Endothelial cell of umbilical vein (primary cell): ENCODE measurements around the gene CNPY3. TPM values are rescaled to one million over a fixed set of nuclear protein-coding genes. Genes with fewer than 3 reads are reported as not detected.

ENCODE experiments used
- BruUV-seq: library from RNA; stranded (reverse); fragments of 400-500 nt; replicated peaks from 2 replicates; lab custom pipeline; 2021; lab: Mats Ljungman, UMichigan
- CTCF ChIA-PET: fragments of 300-600, 350-600 bp; sonication (Branson Sonifier 250); formaldehyde crosslinking; loops from one replicate; lab custom pipeline; 2021; ENCODE audit warnings: antibody characterized with exemption, inconsistent platforms; lab: Charles Lee
- POLR2A ChIA-PET: fragments of 300-600, 350-600 bp; sonication (Branson Sonifier 250); formaldehyde crosslinking; loops from one replicate; lab custom pipeline; 2021; ENCODE audit warnings: antibody characterized with exemption, inconsistent platforms; lab: Charles Lee
- DNase-seq: peaks from one replicate; pipeline ENCODE4 v3.0.0-alpha.2; 2011; ENCODE audit warnings: low read depth, low spot score
- FAIRE-seq: peaks from 2 replicates; lab custom pipeline; 2011; peaks lifted over from hg19 to GRCh38; lab: Jason Lieb, UNC
- H2AFZ ChIP-seq: 2 replicates; pipeline ENCODE4 v1.6.0; 2012; ENCODE audit warnings: low read depth, low read length, control low read depth, inconsistent platforms
- H3K27ac ChIP-seq: 2 replicates; pipeline ENCODE4 v1.5.1; 2011; ENCODE audit warnings: low read depth, mild to moderate bottlenecking, control low read depth, low read length, moderate library complexity; ENCODE audit not compliant: insufficient read depth
- H3K27me3 ChIP-seq, 2 experiments: 2 replicates each; pipeline versions ENCODE4 v1.6.0 to v1.6.1; 2011; ENCODE audit warnings: low read length in 2 of 2, mixed read lengths in 1 of 2; ENCODE audit not compliant: control insufficient read depth in 2 of 2, insufficient read depth in 2 of 2
- H3K36me3 ChIP-seq, 2 experiments: 2 replicates in 1 of 2; 3 replicates in 1 of 2; pipeline ENCODE4 v1.5.1; 2011; ENCODE audit warnings: low read length in 2 of 2, mild to moderate bottlenecking in 1 of 2, moderate library complexity in 1 of 2; ENCODE audit not compliant: control insufficient read depth in 2 of 2, insufficient read depth in 2 of 2; ENCODE audit errors: extremely low read depth in 1 of 2
- H3K4me1 ChIP-seq: 3 replicates; pipeline ENCODE4 v1.5.1; 2011; ENCODE audit warnings: mild to moderate bottlenecking, low read length; ENCODE audit not compliant: control insufficient read depth, insufficient read depth; ENCODE audit errors: extremely low read depth
- H3K4me2 ChIP-seq: 2 replicates; pipeline ENCODE4 v1.6.1; 2011; ENCODE audit warnings: low read length, control low read depth, mixed read lengths; ENCODE audit not compliant: insufficient read depth
- H3K4me3 ChIP-seq, 3 experiments: fragments of 200-600 bp in 1 of 3; sonication (generic), shearing (Covaris generic) in 1 of 3; replicated peaks in 1 of 3; 2 replicates each; pipeline ENCODE4 v1.5.1; 2011 to 2016; ENCODE audit warnings: control low read depth in 3 of 3, low read length in 3 of 3, mild to moderate bottlenecking in 2 of 3, inconsistent platforms in 1 of 3, low read depth in 1 of 3, moderate library complexity in 1 of 3; ENCODE audit not compliant: insufficient read depth in 1 of 3
- H3K79me2 ChIP-seq: 2 replicates; pipeline ENCODE4 v1.6.0; 2012; ENCODE audit warnings: low read length, inconsistent platforms; ENCODE audit not compliant: control insufficient read depth, insufficient read depth
- H3K9ac ChIP-seq: replicated peaks from 2 replicates; pipeline ENCODE3; 2011; ENCODE audit warnings: low read length, control low read depth; ENCODE audit not compliant: insufficient read depth; ENCODE audit errors: extremely low read depth
- H3K9me1 ChIP-seq: replicated peaks from 3 replicates; pipeline ENCODE4 v1.6.0; 2011; ENCODE audit warnings: mild to moderate bottlenecking, low read length; ENCODE audit not compliant: control insufficient read depth, insufficient read depth; ENCODE audit errors: extremely low read depth
- H3K9me3 ChIP-seq: replicated peaks from 2 replicates; pipeline ENCODE4 v1.5.1; 2012; ENCODE audit warnings: low read length, inconsistent platforms; ENCODE audit not compliant: control insufficient read depth, insufficient read depth
- H4K20me1 ChIP-seq: replicated peaks from 2 replicates; pipeline ENCODE3; 2011; ENCODE audit warnings: mild to moderate bottlenecking, low read length; ENCODE audit not compliant: control insufficient read depth, insufficient read depth; ENCODE audit errors: extremely low read depth
- CTCF ChIP-seq, 2 donors: IDR thresholded peaks; 1 replicate in 1 of 2; 2 replicates in 1 of 2; pipeline ENCODE4 v1.5.1; 2011; ENCODE audit warnings: low read length in 2 of 2, mild to moderate bottlenecking in 2 of 2, moderate library complexity in 2 of 2, control low read depth in 1 of 2, inconsistent platforms in 1 of 2, low read depth in 1 of 2; ENCODE audit not compliant: insufficient read depth in 1 of 2; ENCODE audit errors: extremely low read depth in 1 of 2
- EZH2 ChIP-seq: IDR thresholded peaks from 2 replicates; pipeline ENCODE4 v1.6.1; 2012; ENCODE audit warnings: borderline replicate concordance, low read depth, mild to moderate bottlenecking, moderate library complexity, low read length, inconsistent platforms; ENCODE audit not compliant: severe bottlenecking
- FOS ChIP-seq: IDR thresholded peaks from 2 replicates; pipeline ENCODE4 v1.6.1; 2011; ENCODE audit warnings: mild to moderate bottlenecking, low read length, moderate library complexity, borderline replicate concordance; ENCODE audit not compliant: insufficient read depth
- GATA2 ChIP-seq: IDR thresholded peaks from 2 replicates; pipeline ENCODE4 v1.7.0; 2011; ENCODE audit warnings: low read depth, mild to moderate bottlenecking, moderate library complexity, mixed read lengths, low read length; ENCODE audit not compliant: insufficient read length, insufficient read depth
- JUN ChIP-seq: IDR thresholded peaks from 2 replicates; pipeline ENCODE4 v1.6.1; 2011; ENCODE audit warnings: borderline replicate concordance, low read depth; ENCODE audit not compliant: insufficient read length, insufficient read depth
- MYC ChIP-seq: IDR thresholded peaks from one replicate; pipeline ENCODE4 v1.6.1; 2011; ENCODE audit warnings: mild to moderate bottlenecking, low read depth, low read length
- POLR2A ChIP-seq: IDR thresholded peaks from 2 replicates; pipeline ENCODE4 v1.6.1; 2012; ENCODE audit warnings: low read depth, mild to moderate bottlenecking, control low read depth, low read length
- POLR2AphosphoS5 ChIP-seq: IDR thresholded peaks from 2 replicates; pipeline ENCODE4 v1.6.1; 2012; ENCODE audit warnings: low read depth, mild to moderate bottlenecking, control low read depth, low read length, moderate library complexity; ENCODE audit not compliant: insufficient read depth
- dilution Hi-C: fragments of 300-500 bp; cut with MboI; formaldehyde crosslinking; loops from one replicate; pipeline ENCODE4 v1.15.0; 2019; ENCODE audit warnings: low sequenced_read_pairs; ENCODE audit not compliant: extremely low pct_ligation_motif_present
- intact Hi-C: fragments of 100-400 bp; cut with micrococcal nuclease; formaldehyde crosslinking; loops from one replicate; pipeline ENCODE4 v1.10.0; 2022
- polyA plus RNA-seq, 4 experiments: library from polyadenylated mRNA; depleted of rRNA in 3 of 4; stranded (reverse) in 3 of 4; unstranded in 1 of 4; fragments of >200 nt; gene quantifications; 2 replicates each; pipeline versions ENCODE4 v1.2.1 to v1.2.3, GENCODE V29; 2011 to 2012; ENCODE audit warnings: missing spikeins in 1 of 4
- total RNA-seq: library from RNA; stranded (reverse); gene quantifications from 2 replicates; pipeline ENCODE4 v1.2.3, GENCODE V29; 2021
- TF ChIP-seq, protein P1 (sequence below): IDR thresholded peaks from 2 replicates; pipeline ENCODE4 v1.6.1; 2011; ENCODE audit not compliant: insufficient read depth, insufficient read length

The CNPY3 gene
- total and polyA plus RNA-seq, 2 donors (not counting 3 experiments of a cell fraction or from before 2014, with no cell fraction given), result 40.8 to 53.1 TPM

- peak; percentile 47 to 49 for TF ChIP-seq CTCF (IDR thresholded peaks at IDR 0.05; ENCODE audit: extremely low read depth in 1 of 2, insufficient read depth in 1 of 2, low read depth in 1 of 2, low read length in 2 of 2)
- no peak for TF ChIP-seq MYC
- FAIRE-seq (peak; percentile 85), DNase-seq (peak; percentile 64)
- Histone ChIP-seq H3K4me1 (peaks cover 7% of the 10 kb centered on the region), H3K9ac (no peak overlapping the region), H3K27ac (no peak overlapping the region), H3K4me3 (no peak overlapping the region), H2AFZ (no peak overlapping the region), H3K79me2 (no peaks in the 10 kb centered on the region), H4K20me1 (no peaks in the 10 kb centered on the region), H3K36me3 (no peaks in the 10 kb centered on the region), H3K9me3 (no peaks in the 10 kb centered on the region), H3K4me2 (no peak overlapping the region), H3K27me3 (no peaks in the 10 kb centered on the region), H3K9me1 (no peaks in the 10 kb centered on the region)
- BruUV-seq, result no TSS peak
- dilution Hi-C loops, result no loop called here
- ChIA-PET CTCF (interaction anchor here (1.0 to 3.6 kb wide), 2 partner anchors 211 to 236 kb away, joined by 3 to 22 read pairs; no protein-coding TSS in a partner anchor), POLR2A (interaction anchor here (0.6 kb wide), 1 partner anchor 10 kb away, joined by 4 read pairs; no protein-coding TSS in a partner anchor)
- intact Hi-C loops, result loop anchor here (1.0 to 5.0 kb wide), 4 partner anchors 9 to 238 kb away; a partner anchor contains a TSS
Measured at GRCh38 chr6:42898891-42899361, 30.4 kb upstream of the CNPY3 start.

DNA sequence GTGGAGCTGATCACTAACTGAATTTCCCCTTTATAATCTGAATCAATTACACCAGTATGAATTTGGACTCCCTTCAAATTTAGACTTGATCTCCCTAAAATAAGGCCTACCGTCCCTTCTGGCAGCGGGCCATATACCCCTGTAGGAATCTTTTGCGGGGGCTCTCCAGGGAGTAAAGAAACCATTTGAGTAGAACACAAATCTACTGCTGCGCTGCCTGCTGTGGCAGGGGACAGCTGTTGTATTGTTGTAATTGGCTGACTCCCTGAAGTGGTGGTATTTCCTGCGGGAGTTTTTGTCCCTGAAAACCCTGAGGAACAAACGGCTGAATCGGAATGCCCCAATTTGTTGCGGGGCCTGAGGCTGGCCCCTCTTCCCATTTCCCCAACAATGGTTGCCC lies 29.4 kb upstream of the CNPY3 start:
- peak overlapping the region; percentile 77 for H2AFZ ChIP-seq
- H4K20me1 ChIP-seq, result no peaks in the 10 kb centered on the region
- H3K4me3 ChIP-seq, result no peak overlapping the region
- no peaks in the 10 kb centered on the region for H3K36me3 ChIP-seq
- DNase-seq (peak; percentile 41), FAIRE-seq (peak; percentile 72)
- no peak overlapping the region for H3K9ac ChIP-seq
- no peaks in the 10 kb centered on the region for H3K9me3 ChIP-seq
- no TSS peak for BruUV-seq
- no peaks in the 10 kb centered on the region for H3K79me2 ChIP-seq
- H3K9me1 ChIP-seq, result no peaks in the 10 kb centered on the region
- no peaks in the 10 kb centered on the region for H3K27me3 ChIP-seq
- POLR2A ChIA-PET, result no interaction called here
- dilution Hi-C loops (no loop called here), intact Hi-C loops (loop anchor here (1.0 to 10.0 kb wide), 8 partner anchors 10 to 605 kb away; partner anchors contain the start of genes GNMT and PPP2R5D)
- no peak for TF ChIP-seq EZH2
- no peak for TF ChIP-seq GATA2
- TF ChIP-seq, protein P1, sequence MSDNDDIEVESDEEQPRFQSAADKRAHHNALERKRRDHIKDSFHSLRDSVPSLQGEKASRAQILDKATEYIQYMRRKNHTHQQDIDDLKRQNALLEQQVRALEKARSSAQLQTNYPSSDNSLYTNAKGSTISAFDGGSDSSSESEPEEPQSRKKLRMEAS, result no peak
- no peak for TF ChIP-seq CTCF (IDR thresholded peaks at IDR 0.05; ENCODE audit: extremely low read depth in 1 of 2, insufficient read depth in 1 of 2, low read depth in 1 of 2, low read length in 2 of 2)
- TF ChIP-seq POLR2A, result no peak
- no peak for TF ChIP-seq POLR2AphosphoS5
- TF ChIP-seq FOS, result no peak
- no peak for TF ChIP-seq JUN
- no peak for TF ChIP-seq MYC
- H3K4me2 ChIP-seq, result peak overlapping the region; percentile 36
- no peak overlapping the region for H3K27ac ChIP-seq
- CTCF ChIA-PET, result interaction anchor here (1.1 to 3.6 kb wide), 10 partner anchors 15 to 434 kb away, joined by 3 to 28 read pairs (median 4); partner anchors contain the start of genes CNPY3, KLHDC3 and MEA1
- H3K4me1 ChIP-seq, result peaks cover 7% of the 10 kb centered on the region
